HG02870 (cell line): ENCODE results near the gene TEX53.

ENCODE experiments used
- ATAC-seq: cut with Tn5 transposase; IDR thresholded peaks from one replicate; pipeline ENCODE4 v1.9.1; 2021; ENCODE audit warnings: mild to moderate bottlenecking, moderate library complexity; ENCODE audit not compliant: unreplicated experiment

Gene TEX53

GRCh38 chr9:114607671-114608524, 49.7 kb downstream of the TEX53 start:
- ATAC-seq, result peak; percentile 51

DNA sequence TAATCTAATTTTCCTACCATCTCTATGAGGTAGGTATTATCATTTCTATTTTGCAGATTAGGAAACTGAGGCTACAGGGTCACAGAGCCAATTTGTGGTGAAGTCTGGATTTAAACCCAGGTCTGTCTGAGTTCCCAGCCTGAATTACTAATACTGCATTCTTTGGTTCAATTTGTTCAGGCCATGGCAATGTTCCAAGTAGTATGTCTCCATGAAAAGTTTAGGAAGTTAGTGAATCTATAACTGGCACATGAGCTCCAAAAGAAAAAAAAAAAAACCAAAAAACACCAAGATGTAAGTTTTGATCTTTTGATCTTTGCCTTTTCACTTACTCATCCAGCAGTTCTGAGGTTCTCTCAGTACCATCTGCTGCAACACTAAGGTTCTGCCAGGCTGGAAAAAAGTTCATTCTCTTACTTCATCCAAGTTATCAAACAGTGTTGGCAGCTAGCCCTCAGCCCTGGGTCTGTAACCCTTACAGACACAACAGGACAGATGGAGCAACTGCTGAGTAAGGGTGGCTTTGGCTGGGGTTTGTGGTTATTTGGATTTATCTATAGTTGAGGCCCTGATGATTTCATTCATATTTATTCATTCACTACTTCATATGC, 50.9 kb downstream of the TEX53 start:
- no peak for ATAC-seq
